Mammary epithelial cell (primary cell): ENCODE measurements around the gene ATG2B.

Experiments used
- CTCF ChIP-seq, 2 donors: IDR thresholded peaks in 1 of 2; conservative IDR thresholded peaks in 1 of 2; 2 replicates each; pipeline ENCODE4 v1.5.1; 2011 to 2012; ENCODE audit warnings: inconsistent platforms in 2 of 2, low read length in 2 of 2, mild to moderate bottlenecking in 2 of 2, control low read depth in 1 of 2, low read depth in 1 of 2; ENCODE audit not compliant: insufficient read depth in 1 of 2; ENCODE audit errors: extremely low read depth in 1 of 2
- EZH2 ChIP-seq: IDR thresholded peaks from 2 replicates; pipeline ENCODE4 v1.6.1; 2012; ENCODE audit warnings: low read length, inconsistent platforms, borderline replicate concordance

DNA sequence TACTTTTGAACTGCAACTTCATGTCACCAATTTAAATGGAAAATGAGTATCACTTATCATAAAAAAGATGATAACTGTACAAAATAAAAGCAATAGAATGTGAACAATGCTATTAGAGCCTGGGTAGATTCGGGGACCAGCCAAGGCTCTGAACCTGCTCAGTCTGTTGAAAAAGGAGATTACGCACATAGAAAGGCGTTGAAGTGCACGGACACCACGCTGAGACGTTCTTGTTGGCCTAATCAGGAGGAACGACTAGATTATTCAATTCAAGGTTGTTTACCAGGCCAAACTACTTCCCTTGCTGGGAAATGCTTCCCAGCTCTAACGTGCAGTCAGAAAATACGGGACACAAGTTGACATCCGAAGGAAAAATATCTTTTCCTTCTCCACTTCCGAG is 130.6 kb downstream of the ATG2B start:
- no peak for TF ChIP-seq CTCF (conservative IDR thresholded peaks at IDR 0.05 in 1 of 2, IDR thresholded peaks at IDR 0.05 in 1 of 2; ENCODE audit: extremely low read depth in 1 of 2, insufficient read depth in 1 of 2, low read depth in 1 of 2, low read length in 2 of 2)
- TF ChIP-seq EZH2: no peak
